Adipocyte (in vitro differentiated cells): Measurements from ENCODE around the gene ZNF786.
"Not testable (repeated sequence)": the region's sequence is repeated elsewhere in the genome, so short reads cannot be mapped to it uniquely, and the experiment has no call there.

ENCODE experiments used
- DNase-seq: peaks from one replicate; pipeline ENCODE4 v3.0.0-alpha.2; 2015; ENCODE audit warnings: low read depth
- H3K27me3 ChIP-seq: replicated peaks from 2 replicates; pipeline ENCODE4 v1.7.0; 2013; ENCODE audit warnings: mild to moderate bottlenecking, low read length, moderate library complexity; ENCODE audit not compliant: control insufficient read depth, insufficient read depth
- H3K36me3 ChIP-seq: 2 replicates; pipeline ENCODE4 v1.7.0; 2013; ENCODE audit warnings: low read length, mild to moderate bottlenecking, moderate library complexity; ENCODE audit not compliant: control insufficient read depth, insufficient read depth, severe bottlenecking
- H3K4me1 ChIP-seq: 2 replicates; pipeline ENCODE4 v1.7.0; 2013; ENCODE audit warnings: mild to moderate bottlenecking, low read length, moderate library complexity; ENCODE audit not compliant: control insufficient read depth, insufficient read depth
- H3K4me3 ChIP-seq: 2 replicates; pipeline ENCODE4 v1.7.0; 2013; ENCODE audit warnings: mild to moderate bottlenecking, low read length, moderate library complexity
- H3K9ac ChIP-seq: 2 replicates; pipeline ENCODE4 v1.7.0; 2013; ENCODE audit warnings: mild to moderate bottlenecking, low read length, moderate library complexity
- H3K9me3 ChIP-seq: 2 replicates; pipeline ENCODE4 v1.7.0; 2013; ENCODE audit warnings: mild to moderate bottlenecking, low read length, moderate library complexity; ENCODE audit not compliant: control insufficient read depth

The ZNF786 gene

DNA sequence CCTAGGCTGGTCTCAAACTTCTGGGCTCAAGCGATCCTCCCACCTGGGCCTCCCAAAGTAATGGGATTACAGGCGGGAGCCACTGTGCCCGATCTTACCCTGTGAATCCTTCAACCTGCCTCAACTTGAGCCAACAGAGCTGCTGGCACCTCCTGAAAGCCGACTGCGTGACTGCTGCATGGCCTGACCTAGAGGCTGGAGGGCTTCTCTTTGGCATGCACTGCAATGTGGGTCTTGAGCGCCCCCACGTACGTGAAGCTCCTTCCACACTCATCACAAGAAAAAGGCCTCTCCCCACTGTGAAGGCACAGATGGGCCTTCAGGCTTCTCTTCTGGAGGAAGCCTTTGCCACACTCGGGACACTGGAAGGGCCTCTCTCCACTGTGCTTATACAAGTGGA lies 12.9 kb upstream of the ZNF786 start:
- Histone ChIP-seq H3K9me3 (no peaks in the 10 kb centered on the region), H3K4me1 (no peaks in the 10 kb centered on the region), H3K36me3 (peaks cover 11% of the 10 kb centered on the region), H3K27me3 (no peaks in the 10 kb centered on the region), H3K9ac (no peak overlapping the region), H3K4me3 (no peak overlapping the region)
- no peak for DNase-seq

DNA sequence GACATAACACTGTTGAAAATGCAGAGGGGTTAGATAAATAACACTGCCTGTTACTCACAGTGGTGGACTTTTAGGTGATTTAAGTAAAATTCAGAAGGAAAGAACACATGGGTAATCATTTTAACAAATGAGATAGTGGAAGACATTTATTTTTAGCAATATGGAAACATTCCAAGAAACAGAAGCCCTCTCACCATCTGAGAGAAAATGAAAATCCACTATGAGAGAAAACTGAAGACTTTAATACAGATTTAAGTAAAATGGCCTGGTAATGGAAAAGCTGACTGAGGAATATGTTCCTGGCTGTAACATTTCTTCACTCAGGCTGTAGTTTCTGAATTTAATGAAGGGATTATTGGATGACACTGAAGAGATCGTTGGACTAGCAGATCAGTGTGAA lies 12.1 kb upstream of the ZNF786 start:
- Histone ChIP-seq H3K4me3 (no peak overlapping the region), H3K36me3 (peaks cover 11% of the 10 kb centered on the region), H3K27me3 (no peaks in the 10 kb centered on the region), H3K9ac (no peak overlapping the region), H3K4me1 (no peaks in the 10 kb centered on the region), H3K9me3 (no peaks in the 10 kb centered on the region)
- DNase-seq = no peak

DNA sequence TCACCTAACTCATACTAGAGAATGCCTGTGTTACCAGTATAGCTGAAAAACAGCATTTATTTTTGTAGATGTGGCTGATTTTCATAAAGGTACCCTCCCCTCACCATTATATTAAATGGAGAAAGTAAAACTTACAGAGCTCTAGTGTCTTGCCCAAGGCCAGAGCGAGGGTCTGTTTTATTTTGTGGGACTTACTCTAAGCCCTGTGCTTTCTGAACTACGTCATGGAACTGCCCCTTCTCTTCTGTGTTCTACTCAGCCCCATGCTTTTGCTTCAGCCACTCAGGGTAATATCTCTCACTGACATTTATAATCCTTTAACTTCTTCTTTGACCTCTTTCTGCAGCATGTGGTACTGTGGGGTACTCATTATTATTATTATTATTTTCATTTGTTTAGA lies 10.3 kb upstream of the ZNF786 start:
- H3K9ac ChIP-seq = no peak overlapping the region
- peaks cover 11% of the 10 kb centered on the region for H3K36me3 ChIP-seq
- no peak overlapping the region for H3K4me3 ChIP-seq
- no peak for DNase-seq
- no peaks in the 10 kb centered on the region for H3K27me3 ChIP-seq
- H3K9me3 ChIP-seq = no peaks in the 10 kb centered on the region
- H3K4me1 ChIP-seq = no peaks in the 10 kb centered on the region

DNA sequence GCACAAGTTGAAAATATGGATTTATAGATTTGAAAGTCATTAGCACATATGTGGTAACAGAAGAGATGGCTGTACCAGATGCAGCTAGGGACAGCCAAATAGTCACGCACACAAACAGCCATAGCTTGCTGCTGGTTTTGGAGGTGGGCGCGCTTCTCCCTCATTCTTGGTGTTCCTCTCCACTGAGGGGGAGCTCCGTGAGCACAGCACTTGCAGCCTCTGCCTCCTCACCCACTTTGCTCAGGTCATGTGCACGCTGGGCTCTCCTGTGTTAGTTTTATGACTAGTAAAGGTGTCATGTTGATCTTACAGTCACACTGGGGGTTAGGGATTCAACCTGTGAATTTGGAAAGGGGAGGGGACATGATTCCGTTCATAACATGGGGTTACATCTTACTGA lies 8.5 kb upstream of the ZNF786 start:
- Histone ChIP-seq H3K36me3 (peaks cover 6% of the 10 kb centered on the region), H3K9ac (no peak overlapping the region), H3K27me3 (no peaks in the 10 kb centered on the region), H3K9me3 (no peaks in the 10 kb centered on the region), H3K4me1 (no peaks in the 10 kb centered on the region), H3K4me3 (no peak overlapping the region)
- no peak for DNase-seq

DNA sequence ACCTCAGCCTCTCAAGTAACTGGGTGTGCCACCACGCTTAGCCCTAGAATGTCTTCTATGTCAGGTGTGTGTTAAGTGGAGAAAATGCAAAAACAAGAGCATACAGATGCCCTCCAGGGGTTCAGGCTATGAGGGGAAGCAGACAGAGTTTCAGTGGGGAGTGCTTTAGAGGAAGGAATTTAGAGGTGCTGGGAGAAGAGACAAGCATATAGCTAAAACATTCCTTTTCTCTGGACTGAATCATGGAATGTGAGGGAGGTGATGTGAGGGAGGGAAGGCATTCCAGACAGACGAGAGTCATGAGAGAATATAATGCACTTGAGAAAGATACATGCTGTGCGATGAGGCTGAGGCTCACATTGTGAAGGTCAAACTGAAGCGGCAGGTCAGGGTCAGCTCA lies 6.6 kb upstream of the ZNF786 start:
- no peak for DNase-seq
- Histone ChIP-seq H3K9me3 (no peaks in the 10 kb centered on the region), H3K9ac (no peak overlapping the region), H3K4me1 (no peaks in the 10 kb centered on the region), H3K36me3 (no peaks in the 10 kb centered on the region), H3K27me3 (no peaks in the 10 kb centered on the region), H3K4me3 (no peak overlapping the region)

DNA sequence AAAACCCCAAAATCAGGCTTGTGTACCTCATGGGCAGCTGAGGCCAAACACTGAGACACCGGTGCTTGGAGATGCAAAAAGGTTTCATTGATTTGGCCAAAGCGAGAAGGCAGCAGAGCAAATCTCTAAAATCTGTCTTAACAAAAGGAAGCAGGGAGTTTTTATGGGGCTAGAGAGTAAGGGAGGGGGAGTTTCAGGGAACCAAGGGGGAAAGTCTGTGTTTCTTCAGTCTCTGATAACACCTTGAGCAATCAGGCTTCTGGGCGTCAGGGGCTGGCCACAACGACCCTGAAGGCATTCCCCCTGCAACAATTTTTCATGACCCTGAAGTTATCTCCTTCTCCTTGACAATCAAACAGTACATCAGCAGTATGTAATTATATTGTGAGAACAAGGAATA lies 2.7 kb upstream of the ZNF786 start:
- Histone ChIP-seq H3K9ac (no peak overlapping the region), H3K9me3 (no peaks in the 10 kb centered on the region), H3K4me3 (no peak overlapping the region), H3K4me1 (peaks cover 7% of the 10 kb centered on the region), H3K36me3 (no peaks in the 10 kb centered on the region), H3K27me3 (no peaks in the 10 kb centered on the region)
- no peak for DNase-seq

DNA sequence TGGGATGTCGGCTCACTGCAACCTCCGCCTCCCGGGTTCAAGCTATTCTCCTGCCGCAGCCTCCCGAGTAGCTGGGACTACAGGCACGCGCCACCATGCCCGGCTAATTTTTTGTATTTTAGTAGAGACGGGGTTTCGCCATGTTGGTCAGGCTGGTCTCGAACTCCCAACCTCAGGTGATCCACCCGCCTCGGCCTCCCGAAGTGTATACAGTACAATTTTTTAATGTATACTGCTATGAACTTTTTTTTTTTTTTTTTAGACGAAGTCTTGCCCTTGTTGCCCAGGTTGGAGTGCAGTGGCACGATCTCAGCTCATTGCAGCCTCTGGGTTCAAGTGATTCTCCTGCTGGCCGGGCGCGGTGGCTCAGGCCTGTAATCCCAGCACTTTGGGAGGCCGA lies 1.7 kb upstream of the ZNF786 start:
- not testable (repeated sequence) for H3K4me3 ChIP-seq, DNase-seq, H3K36me3 ChIP-seq, H3K9ac ChIP-seq, H3K4me1 ChIP-seq, H3K27me3 ChIP-seq, H3K9me3 ChIP-seq

DNA sequence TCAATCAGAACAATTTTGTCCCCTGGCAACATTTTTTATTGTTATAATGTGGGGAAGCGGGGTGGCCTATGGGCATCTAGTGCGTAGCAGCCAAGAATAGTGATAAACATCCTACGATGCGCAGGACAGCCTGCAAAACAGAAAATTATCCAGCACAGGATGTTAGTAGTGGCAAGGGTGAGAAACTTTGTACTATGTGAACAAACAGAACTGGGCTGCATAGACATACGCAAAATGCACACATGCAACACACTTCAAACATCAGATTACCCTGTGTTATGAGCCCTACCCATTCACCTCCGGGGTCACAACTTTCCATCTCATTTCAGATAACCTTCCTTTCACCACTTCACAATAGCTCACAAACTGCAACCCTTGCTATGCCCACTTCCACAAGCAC lies 3.1 kb downstream of the ZNF786 start:
- no peaks in the 10 kb centered on the region for H3K36me3 ChIP-seq
- H3K4me3 ChIP-seq = no peak overlapping the region
- H3K9ac ChIP-seq = no peak overlapping the region
- H3K4me1 ChIP-seq = peaks cover 7% of the 10 kb centered on the region
- no peaks in the 10 kb centered on the region for H3K27me3 ChIP-seq
- no peaks in the 10 kb centered on the region for H3K9me3 ChIP-seq
- no peak for DNase-seq

DNA sequence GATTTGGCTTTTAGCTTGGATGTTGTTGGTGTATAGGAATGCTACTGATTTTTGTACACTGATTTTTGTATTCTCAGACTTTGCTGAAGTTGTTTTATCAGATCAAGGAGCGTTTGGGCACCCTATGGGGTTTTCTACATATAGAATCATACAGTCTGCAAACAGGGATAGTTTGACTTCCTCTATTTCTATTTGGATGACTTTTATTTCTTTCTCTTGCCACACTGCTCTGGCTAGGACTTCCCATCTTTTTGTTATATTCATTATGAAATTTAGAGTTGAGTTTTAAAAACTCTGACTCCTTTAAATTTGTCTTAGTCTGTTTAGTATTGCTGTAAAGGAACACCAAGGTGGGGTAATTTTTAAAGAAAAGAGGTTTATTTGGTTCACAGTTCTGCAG lies 4.7 kb downstream of the ZNF786 start:
- DNase-seq = no peak
- no peaks in the 10 kb centered on the region for H3K9me3 ChIP-seq
- peaks cover 3% of the 10 kb centered on the region for H3K4me1 ChIP-seq
- H3K9ac ChIP-seq = no peak overlapping the region
- H3K27me3 ChIP-seq = no peaks in the 10 kb centered on the region
- H3K36me3 ChIP-seq = no peaks in the 10 kb centered on the region
- no peak overlapping the region for H3K4me3 ChIP-seq

DNA sequence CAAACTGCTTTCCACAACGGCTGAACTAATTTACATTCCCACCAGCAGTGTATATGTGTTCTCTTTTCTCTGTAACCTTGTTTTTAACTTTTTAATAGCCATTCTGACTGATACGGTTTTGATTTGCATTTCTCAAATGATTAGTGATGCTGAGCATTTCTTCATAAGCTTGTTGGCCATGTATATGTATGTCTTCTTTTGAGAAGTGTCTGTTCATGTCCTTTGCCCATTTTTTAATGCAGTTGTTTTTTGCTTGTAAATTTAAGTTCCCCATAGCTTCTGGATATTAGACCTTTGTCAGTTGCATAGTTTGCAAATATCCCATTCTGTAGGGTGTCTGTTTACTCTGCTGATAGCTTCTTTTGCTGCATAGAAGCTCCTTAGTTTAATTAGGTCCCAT lies 6.1 kb downstream of the ZNF786 start:
- Histone ChIP-seq H3K36me3 (no peaks in the 10 kb centered on the region), H3K9me3 (no peaks in the 10 kb centered on the region), H3K27me3 (no peaks in the 10 kb centered on the region), H3K4me3 (no peak overlapping the region), H3K4me1 (no peaks in the 10 kb centered on the region), H3K9ac (no peak overlapping the region)
- no peak for DNase-seq

DNA sequence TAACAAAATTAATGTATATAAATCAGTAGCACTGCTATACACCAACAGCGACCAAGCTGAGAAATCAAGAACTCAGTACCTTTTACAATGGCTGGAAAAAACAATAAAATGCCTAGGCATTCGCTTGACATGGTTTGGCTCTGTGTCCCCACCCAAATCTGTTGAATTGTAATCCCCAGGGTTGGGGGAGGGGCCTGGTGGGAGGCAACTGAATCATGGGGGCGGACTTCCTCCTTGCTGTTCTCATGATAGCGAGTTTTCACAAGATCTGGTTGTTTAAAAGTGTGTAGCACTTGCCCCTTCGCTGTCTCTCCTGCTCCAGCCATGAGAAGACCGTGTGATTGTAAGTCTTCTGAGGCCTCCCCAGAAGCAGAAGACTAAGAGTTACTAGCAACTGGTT lies 8.6 kb downstream of the ZNF786 start:
- Histone ChIP-seq H3K27me3 (no peaks in the 10 kb centered on the region), H3K36me3 (no peaks in the 10 kb centered on the region), H3K9me3 (no peaks in the 10 kb centered on the region), H3K4me3 (no peak overlapping the region), H3K9ac (no peak overlapping the region), H3K4me1 (no peaks in the 10 kb centered on the region)
- DNase-seq = no peak

DNA sequence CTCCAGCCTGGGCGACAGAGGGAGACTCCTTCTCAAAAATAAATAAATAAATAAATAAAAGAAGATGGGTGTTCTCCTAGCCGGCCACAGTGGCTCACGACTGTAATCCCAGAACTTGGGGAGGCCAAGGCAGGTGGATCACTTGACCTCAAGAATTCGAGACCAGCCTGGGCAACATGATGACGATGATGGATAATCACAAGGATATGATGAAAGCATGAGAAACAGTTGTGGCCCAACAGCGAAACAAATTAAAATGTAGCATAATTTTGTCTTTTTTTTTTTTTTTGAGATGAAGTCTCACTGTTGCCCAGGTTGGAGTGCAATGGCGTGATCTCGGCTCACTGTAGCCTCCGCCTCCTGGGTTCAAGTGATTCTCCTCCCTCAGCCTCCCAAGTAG lies 12.9 kb downstream of the ZNF786 start:
- peaks cover 5% of the 10 kb centered on the region for H3K36me3 ChIP-seq
- H3K9me3 ChIP-seq = no peaks in the 10 kb centered on the region
- no peak for DNase-seq
- H3K4me3 ChIP-seq = no peak overlapping the region
- H3K27me3 ChIP-seq = no peaks in the 10 kb centered on the region
- H3K9ac ChIP-seq = no peak overlapping the region
- no peaks in the 10 kb centered on the region for H3K4me1 ChIP-seq
